Tibial nerve (tissue), 4 donors: ENCODE data around the gene PGAP3.

Experiments
- CTCF ChIP-seq, 5 experiments: fragments of 200-600 bp in 3 of 5; fragments of 450-650 bp in 2 of 5; sonication (generic) in 3 of 5; IDR thresholded peaks; one replicate each; pipeline ENCODE4 v1.5.1; 2016 to 2019; ENCODE audit warnings: antibody characterized with exemption in 5 of 5, mild to moderate bottlenecking in 3 of 5, moderate library complexity in 2 of 5
- EP300 ChIP-seq, 2 donors: sonication (generic); formaldehyde crosslinking; IDR thresholded peaks; one replicate each; pipeline ENCODE4 v1.6.1; 2017; ENCODE audit warnings: antibody characterized with exemption in 2 of 2, mild to moderate bottlenecking in 1 of 2

DNA sequence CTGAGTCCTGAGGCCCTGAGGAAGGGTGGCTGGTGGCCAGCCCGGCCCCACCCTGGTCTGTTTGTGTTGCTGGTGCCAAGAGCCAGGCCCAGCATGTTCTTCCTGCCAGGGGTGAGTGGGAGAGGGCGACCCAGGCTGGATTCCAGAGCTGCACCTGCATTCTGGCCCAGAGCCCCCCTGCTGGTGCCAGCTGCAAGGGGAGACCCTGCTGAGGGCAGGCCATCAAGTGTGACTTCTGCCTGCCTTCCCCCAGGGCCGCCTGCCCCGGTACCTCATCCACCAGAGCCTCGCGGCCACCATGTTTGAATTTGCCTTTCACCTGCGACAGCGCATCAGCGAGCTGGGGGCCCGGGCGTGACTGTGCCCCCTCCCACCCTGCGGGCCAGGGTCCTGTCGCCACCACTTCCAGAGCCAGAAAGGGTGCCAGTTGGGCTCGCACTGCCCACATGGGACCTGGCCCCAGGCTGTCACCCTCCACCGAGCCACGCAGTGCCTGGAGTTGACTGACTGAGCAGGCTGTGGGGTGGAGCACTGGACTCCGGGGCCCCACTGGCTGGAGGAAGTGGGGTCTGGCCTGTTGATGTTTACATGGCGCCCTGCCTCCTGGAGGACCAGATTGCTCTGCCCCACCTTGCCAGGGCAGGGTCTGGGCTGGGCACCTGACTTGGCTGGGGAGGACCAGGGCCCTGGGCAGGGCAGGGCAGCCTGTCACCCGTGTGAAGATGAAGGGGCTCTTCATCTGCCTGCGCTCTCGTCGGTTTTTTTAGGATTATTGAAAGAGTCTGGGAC lies 25.1 kb downstream of the PGAP3 start:
- TF ChIP-seq CTCF (IDR thresholded peaks at IDR 0.05) (no peak), EP300 (IDR thresholded peaks at IDR 0.05) (no peak)
